GM18507 (cell line): ENCODE measurements around the gene IGFLR1.
A peak's percentile ranks its signal among the peaks of the same experiment; 100 is the strongest.

Experiments used
- DNase-seq: peaks from one replicate; pipeline ENCODE4 v3.0.0; 2011; ENCODE audit warnings: low read depth; ENCODE audit not compliant: insufficient read length; ENCODE audit errors: extremely low spot score
- FAIRE-seq: peaks from 2 replicates; lab custom pipeline; 2011; peaks lifted over from hg19 to GRCh38; lab: Jason Lieb, UNC

IGFLR1 gene

DNA sequence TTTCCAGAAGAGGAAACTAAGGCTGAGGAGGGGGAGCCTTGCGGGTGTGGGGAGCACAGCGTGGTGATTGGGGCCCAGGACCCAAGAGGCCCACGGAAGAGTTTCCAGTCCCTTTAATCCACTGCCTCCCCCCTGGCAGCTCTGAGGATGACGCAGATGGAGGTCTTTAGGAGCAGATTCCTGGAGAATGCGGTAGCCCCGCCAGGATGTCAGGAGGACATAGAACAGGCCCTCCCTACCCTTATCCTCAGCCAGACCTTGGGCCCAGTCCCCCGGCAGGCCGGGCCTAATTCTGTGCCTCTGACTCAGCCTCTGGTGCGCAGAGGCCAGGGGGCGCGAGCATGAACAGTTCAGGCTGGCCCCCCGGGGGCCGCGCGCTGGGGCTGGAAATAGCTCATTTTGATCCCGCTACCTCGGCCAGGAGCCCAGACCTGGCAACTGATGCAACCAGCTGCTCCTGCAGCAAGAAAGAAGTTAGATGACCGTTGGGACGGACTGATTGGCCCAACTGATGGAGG, 15.0 kb upstream of the IGFLR1 start:
- DNase-seq (no peak), FAIRE-seq (no peak)

DNA sequence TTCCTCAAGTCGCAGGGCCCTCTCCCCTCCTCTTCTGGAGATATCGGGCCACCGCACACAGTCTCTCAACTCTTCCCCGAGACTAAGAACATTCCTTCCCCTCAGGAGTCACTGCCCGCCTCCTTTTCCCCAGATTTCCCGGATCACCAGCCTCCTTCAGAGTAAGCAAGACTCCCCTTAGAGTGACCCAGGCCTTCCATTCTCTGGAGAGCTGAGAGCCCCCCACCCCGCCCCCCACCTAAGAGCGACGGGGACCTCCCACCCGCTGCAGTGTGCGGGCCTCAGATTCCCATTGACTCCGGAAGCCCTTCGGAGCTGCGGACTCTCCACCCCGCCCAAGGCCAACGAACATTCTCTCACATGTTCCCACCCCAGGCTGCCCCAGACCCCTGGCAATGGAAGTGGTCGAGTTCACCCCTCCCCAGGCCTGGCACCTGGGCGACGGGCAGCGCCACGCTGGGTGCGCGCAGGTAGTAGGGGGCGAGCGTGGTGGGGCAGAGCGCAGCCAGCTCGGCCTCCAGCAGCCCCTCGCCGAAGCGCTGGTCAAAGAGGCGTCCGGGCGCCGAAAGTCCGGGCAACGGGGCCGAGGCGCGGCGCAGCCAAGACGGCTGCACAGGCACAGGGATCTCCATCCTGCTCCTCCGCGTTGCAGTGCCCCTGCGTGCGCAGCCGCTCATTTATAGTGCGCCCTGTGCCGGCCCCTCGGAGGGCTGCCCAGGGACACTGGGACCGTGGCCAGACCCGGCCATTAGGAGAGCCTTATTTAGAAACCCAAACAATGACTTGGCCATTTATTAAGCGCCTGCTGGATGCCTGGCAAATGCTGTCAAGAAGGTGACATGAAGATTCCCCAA, 14.4 kb upstream of the IGFLR1 start, which contains the start of gene HSPB6:
HSPB6 (minus strand) TSS at position 653 of the 854 bp plus-strand sequence; CDS start at position 632, 21 bp downstream.
- FAIRE-seq (no peak), DNase-seq (no peak)

GRCh38 chr19:35755550-35756376, 13.5 kb upstream of the IGFLR1 start:
- DNase-seq (no peak), FAIRE-seq (no peak)

GRCh38 chr19:35755131-35755549, 12.9 kb upstream of the IGFLR1 start:
- FAIRE-seq (no peak), DNase-seq (no peak)

DNA sequence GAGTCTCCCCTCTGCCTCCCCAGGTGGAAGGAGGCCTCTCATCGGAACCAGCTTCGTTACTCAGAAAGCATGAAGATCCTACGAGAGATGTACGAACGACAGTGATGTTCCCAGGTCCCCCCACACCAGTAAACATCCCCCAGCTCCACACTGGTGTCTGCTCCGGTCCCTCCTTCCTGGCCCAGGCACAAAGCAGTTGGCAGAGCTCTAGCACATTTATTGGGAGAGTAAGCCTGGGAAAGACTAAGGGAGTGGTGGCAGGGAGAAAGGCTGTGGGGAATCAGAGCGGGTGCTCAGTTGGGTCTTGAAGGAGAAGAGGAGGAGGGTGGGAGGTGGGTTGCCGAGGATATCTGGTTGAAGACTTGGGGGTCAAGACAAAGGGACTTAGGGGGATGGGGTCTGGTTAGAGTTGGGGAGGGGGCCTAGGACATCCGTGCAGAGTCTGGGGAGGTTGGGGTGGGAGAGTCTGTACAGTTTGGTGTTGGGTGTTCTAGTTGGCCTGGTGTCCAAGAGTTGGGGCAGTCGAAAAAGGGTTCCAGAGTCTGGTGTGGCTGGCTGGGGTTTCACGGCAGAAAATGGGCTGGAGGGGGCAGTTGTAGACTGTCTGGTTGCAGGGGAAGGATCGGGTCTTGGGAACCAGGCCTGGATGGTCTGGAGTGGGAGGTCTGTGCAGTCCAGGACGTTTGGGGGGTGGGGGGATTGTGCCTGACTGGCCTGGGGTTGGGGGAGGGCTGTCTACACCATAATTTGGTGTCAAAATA, 12.3 kb upstream of the IGFLR1 start:
- no peak for DNase-seq
- FAIRE-seq: no peak

DNA sequence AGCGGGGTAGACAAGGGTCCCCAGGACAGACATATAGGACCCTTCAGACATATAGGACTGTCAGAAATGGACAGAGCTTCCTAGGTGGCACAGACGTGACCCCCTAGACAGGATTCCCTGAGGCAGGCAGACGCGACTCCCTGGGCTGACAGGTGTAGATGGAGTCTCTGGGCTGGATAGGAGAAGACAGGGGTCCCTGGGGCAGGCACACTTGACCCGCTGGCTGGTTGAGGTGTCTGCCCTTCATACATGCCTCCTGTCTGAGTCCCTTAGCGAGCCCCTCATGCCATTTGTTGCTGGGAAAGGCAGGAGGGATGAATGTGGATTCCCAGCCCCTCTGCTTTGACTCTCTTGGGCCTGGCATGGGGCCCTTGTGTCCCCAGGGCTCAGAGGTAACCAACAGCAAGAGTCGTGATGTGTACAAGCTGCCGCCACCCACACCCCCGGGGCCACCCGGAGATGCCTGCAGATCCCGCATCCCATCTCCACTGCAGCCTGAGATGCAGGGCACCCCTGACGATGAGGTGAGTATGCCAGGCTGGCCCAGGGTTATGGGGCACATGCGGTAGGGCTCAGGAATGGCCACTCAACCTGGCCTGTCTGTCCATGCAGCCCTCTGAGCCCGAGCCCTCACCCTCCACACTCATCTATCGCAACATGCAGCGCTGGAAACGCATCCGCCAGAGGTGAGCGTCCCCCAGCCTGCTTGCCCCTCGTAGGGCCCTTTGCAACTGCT, 11.6 kb upstream of the IGFLR1 start:
- DNase-seq (no peak), FAIRE-seq (no peak)

DNA sequence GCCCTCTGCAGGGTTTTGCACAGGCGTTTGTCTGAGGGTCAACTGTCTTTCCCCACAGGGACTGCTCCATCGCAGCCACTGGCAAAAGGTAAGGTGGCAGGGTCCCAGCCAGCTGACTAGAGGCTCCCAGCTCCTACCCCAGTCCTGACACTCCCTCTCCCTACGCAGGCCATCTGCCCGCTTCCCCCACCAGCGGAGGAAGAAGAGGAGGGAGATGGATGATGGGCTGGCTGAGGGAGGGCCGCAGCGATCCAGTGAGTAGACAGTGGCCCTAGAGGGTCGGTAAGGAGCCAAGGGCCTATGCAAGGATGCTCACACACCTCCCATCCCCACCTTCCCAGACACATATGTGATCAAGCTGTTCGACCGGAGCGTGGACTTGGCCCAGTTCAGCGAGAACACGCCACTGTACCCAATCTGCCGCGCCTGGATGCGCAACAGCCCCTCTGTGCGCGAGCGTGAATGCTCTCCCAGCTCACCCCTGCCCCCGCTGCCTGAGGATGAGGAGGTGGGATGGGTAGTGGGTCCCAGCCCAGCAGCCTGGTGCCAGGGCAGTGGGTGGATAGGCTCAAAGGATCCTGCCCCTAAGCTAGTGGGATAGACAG, 10.6 kb upstream of the IGFLR1 start:
- FAIRE-seq (no peak), DNase-seq (no peak)

DNA sequence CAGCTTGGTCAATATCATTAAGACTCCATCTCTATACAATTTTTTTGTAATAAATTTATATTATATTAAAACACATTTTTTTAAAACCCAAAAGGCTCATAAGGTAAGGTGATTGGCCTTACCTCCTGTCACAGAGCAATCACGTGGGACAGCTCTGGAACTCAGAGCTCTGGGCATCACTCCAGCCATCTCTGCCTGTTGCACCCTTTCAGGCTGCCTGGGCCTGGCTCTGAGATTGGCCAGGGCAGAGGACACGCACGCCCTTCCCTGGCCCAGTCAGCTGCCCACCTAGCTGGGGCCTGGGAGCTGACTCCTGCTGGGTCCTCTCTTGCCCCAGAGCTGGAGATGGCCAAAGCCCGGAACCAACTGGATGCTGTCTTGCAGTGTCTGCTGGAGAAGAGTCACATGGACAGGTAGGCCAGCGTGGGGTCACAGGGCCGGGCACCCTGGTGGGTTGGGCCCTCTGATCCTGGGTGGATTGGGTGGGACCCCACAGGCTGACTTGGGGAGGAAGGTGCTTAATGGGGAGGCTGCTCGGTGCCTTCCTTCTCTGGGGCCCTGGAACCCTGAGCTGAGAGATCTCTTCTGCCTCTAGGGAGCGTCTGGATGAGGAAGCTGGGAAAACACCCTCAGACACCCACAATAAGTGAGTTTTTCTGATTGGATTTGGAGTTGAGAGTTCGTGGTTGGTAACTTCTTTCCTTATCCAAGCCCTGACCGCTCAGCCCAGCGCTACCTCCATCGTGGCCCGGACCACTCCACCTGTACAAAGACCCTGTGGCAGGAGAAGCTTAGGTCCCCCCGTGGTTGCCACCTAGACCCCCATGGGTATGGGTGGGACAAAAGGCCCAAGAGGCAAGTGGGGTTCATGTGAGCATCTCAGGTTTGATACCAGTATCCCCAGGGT, 9.8 kb upstream of the IGFLR1 start:
- DNase-seq: no peak

DNA sequence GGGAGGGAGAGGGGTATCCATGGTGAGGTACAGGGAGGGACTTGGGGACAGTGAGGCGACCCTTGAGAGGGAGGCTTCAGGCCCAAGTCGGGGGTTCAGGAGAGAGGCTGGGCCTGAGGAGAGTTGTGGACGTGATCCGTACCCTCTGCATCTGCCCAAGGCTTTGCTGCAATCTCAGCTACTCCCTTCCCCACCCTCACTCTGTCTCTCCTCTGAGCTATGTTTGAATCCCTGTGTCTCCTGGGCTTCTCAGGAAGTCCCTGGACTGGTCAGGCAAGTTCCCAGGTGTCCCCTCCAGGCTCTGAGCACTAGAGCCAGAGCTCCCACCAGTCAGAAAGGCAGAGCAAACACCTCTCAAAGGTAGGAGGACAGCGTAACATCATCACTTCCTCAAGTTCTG, 7.9 kb upstream of the IGFLR1 start:
- DNase-seq: no peak

More for the DNA sequence above, 9.8 kb upstream of the IGFLR1 start:
- no peak for FAIRE-seq

GRCh38 chr19:35748106-35749020, 6.1 kb upstream of the IGFLR1 start, which contains the start of gene LIN37:
LIN37 (plus strand) TSS chr19:35748576; CDS start chr19:35748725, 149 bp downstream.
- FAIRE-seq (peak; percentile 99), DNase-seq (peak; percentile 83)

More for the DNA sequence above, 7.9 kb upstream of the IGFLR1 start:
- no peak for FAIRE-seq

GRCh38 chr19:35746531-35746930, 4.3 kb upstream of the IGFLR1 start:
- FAIRE-seq: no peak

GRCh38 chr19:35746087-35746462, 3.8 kb upstream of the IGFLR1 start:
- no peak for FAIRE-seq
- no peak for DNase-seq

More at GRCh38 chr19:35746531-35746930, 4.3 kb upstream of the IGFLR1 start:
- DNase-seq: no peak

DNA sequence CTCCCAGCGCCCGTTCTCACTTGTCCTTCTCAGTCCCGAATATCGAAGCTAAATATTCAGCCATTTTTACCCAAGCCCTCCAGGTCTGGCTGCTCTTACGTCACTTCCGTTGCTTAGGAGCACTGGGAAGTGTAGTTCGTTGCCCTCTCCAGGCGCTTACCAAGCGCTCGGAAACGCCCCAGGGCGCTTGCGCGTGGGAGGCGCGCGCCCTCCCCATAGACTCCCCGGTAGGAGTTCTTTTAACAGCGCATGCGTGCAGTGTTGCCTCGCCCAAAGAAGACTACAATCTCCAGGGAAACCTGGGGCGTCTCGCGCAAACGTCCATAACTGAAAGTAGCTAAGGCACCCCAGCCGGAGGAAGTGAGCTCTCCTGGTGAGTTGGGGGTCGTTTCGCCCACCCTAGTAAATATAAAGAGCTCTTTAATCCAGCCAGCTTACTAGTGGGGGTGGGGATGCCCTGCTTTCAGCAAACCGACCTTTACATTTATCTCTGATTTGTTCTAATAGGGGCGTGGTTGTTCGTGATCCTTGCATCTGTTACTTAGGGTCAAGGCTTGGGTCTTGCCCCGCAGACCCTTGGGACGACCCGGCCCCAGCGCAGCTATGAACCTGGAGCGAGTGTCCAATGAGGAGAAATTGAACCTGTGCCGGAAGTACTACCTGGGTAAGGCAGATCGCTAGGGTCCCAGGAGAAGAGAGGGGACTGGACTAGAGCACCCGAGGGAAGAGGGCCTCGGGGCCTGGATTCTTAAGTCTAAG, 3.3 kb upstream of the IGFLR1 start, which contains the start of the genes PSENEN and U2AF1L4:
PSENEN (plus strand) TSS at position 324 of the 759 bp plus-strand sequence; CDS start at position 604, 280 bp downstream.
U2AF1L4 (minus strand) TSS at position 91 of the 759 bp plus-strand sequence; CDS start at position 64, 27 bp downstream.
- FAIRE-seq (peak; percentile 99), DNase-seq (peak; percentile 84)

DNA sequence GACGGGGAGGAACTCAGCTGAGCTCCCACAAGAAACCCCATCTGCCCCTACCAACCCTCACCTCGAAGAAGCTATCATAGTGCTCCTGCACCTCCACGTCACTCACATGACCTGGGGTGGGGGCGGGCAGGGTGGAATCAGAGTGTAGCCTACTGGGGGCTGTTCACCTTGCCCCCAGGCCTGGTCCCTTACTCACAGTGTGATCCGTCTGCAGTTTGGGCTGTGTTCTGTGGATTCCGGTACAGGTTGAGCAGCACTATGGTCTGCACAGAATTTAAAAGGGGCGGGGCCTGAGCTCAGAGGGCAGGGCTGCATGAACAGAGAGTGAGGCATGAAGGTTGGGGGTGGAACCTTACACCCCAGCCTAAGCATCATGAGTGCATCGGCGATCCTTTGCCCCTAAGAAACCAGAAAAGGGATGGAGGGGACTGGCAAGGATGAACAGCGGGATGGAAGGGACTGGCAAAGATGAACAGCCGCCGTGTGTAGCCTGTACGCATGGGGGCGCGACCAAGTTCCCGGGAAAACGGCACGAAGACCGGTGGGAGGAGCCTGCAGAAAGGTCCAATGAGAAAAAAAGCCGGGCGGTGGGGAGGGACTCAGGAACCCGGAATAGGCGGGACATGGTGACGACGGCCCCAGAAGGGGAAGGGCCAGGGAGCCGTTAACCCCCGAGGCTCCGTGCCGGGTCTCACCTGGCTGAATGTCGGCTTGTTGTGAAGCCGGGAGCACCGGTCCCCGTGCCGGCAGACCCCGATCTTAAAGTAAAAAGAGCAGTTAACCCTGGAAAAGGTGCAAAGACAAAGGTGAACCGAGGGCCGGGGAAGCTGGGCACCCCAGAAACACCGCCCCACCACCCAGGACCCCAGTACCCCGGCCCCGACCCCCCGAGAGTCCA, 2.4 kb upstream of the IGFLR1 start:
- peak; percentile 92 for FAIRE-seq
- DNase-seq: no peak
